Activated CD8-positive, alpha-beta T cell treated with anti-CD3 and anti-CD28 coated beads, Interleukin-2, amount 10 ng/mL, durations not matched to agents 7 days and 5 days (primary cell): ENCODE results near the gene C4A. TPM values are rescaled to one million over a fixed set of nuclear protein-coding genes. Genes with fewer than 3 reads are reported as not detected.
"Not testable (repeated sequence)": the region's sequence is repeated elsewhere in the genome, so short reads cannot be mapped to it uniquely, and the experiment has no call there.

Experiments used
- ATAC-seq: fragments of 150-1000 bp; cut with Tn5 transposase; one replicate; pipeline ENCODE4 v1.10.0; 2021; ENCODE audit warnings: moderate library complexity
- CTCF ChIA-PET: fragments of 350-600 bp; sonication (Branson Sonifier 250); formaldehyde crosslinking; loops from one replicate; lab custom pipeline; 2021; ENCODE audit warnings: antibody characterized with exemption; lab: Charles Lee
- POLR2A ChIA-PET: fragments of 350-600 bp; sonication (Branson Sonifier 250); formaldehyde crosslinking; loops from one replicate; lab custom pipeline; 2021; ENCODE audit warnings: antibody characterized with exemption; lab: Charles Lee
- DNase-seq: peaks from one replicate; pipeline ENCODE4 v3.0.0-alpha.2; 2020
- H3K27ac Mint-ChIP-seq: one replicate; pipeline ENCODE4 v1.8.0; 2021; ENCODE audit warnings: mild to moderate bottlenecking, mixed read lengths
- H3K27me3 Mint-ChIP-seq: one replicate; pipeline ENCODE4 v1.8.0; 2021; ENCODE audit warnings: low read depth, mixed read lengths
- H3K36me3 Mint-ChIP-seq: one replicate; pipeline ENCODE4 v1.8.0; 2021; ENCODE audit warnings: low read depth, mixed read lengths
- H3K4me1 Mint-ChIP-seq: one replicate; pipeline ENCODE4 v1.8.0; 2021; ENCODE audit warnings: low read depth, mixed read lengths
- H3K4me3 Mint-ChIP-seq: one replicate; pipeline ENCODE4 v1.8.0; 2021; ENCODE audit warnings: mild to moderate bottlenecking, mixed read lengths
- H3K9me3 Mint-ChIP-seq: one replicate; pipeline ENCODE4 v1.8.0; 2022; ENCODE audit warnings: mixed read lengths; ENCODE audit not compliant: insufficient read depth
- total RNA-seq, 2 experiments: library from RNA; stranded (reverse); gene quantifications; one replicate each; pipeline ENCODE4 v1.2.3, GENCODE V29; 2021

C4A gene
- total RNA-seq, 2 experiments from 2014 or later: 3.6 to 5.1 TPM

- Mint-ChIP-seq H3K9me3 (no peaks in the 10 kb centered on the region), H3K4me1 (peaks cover 37% of the 10 kb centered on the region), H3K27ac (peak overlapping the region; percentile 100), H3K4me3 (peak overlapping the region; percentile 95), H3K27me3 (no peaks in the 10 kb centered on the region), H3K36me3 (peaks cover 36% of the 10 kb centered on the region)
- CTCF ChIA-PET: interaction anchor here (1.0 to 2.6 kb wide), 5 partner anchors 13 to 224 kb away, joined by 3 to 15 read pairs (median 4); partner anchors contain the start of genes NELFE, NEU1 and SKIC2
- no peak for DNase-seq
- ATAC-seq: no peak
- POLR2A ChIA-PET: interaction anchor here (0.8 to 6.0 kb wide), 16 partner anchors 8 to 1001 kb away, joined by 3 to 68 read pairs (median 4); partner anchors contain the start of genes BAG6, EHMT2, NELFE and PBX2
Observed at GRCh38 chr6:31971279-31971992, 10.4 kb upstream of the C4A start.

DNA sequence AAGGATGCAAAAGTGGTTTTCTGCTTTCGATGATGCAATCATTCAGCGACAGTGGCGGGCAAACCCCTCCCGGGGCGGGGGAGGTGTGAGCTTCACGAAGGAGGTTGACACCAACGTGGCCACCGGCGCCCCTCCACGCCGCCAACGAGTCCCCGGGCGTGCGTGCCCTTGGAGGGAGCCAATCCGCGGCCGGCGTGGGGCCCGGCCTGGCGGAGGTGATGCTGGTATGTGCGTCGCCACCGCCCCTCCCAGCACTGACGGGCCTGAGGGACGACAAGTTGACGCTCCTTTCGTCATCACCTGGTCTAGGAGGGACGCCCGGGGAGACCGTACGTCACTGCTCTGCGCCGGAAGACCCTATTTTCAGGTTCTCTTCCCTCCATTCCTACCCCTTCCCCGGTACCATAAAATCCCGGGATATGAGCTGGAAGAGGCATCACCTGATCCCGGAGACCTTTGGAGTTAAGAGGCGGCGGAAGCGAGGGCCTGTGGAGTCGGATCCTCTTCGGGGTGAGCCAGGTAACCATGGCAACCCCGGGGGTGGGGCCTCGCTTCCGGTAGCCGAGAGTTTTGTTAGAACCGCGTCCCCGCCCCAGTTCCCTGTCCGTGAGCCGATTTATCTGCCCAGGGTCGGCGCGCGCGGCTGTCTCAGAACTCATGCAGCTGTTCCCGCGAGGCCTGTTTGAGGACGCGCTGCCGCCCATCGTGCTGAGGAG, 9.7 kb upstream of the C4A start, which contains the start of gene DXO:
Gene DXO (minus strand): TSS at position 146 of the 716 bp plus-strand sequence. CDS start 463 bp downstream, outside the sequence.
- Mint-ChIP-seq H3K27ac (peak within 1 kb of the TSS; percentile 100), H3K9me3 (no peaks in the 10 kb centered on the region), H3K4me3 (peak within 1 kb of the TSS; percentile 95), H3K4me1 (peaks cover 37% of the 10 kb centered on the region), H3K27me3 (no peaks in the 10 kb centered on the region), H3K36me3 (peaks cover 32% of the 10 kb centered on the region)
- CTCF ChIA-PET: interaction anchor here (1.0 to 2.7 kb wide), 6 partner anchors 13 to 223 kb away, joined by 3 to 15 read pairs (median 9); partner anchors contain the start of genes NELFE, NEU1 and SKIC2
- POLR2A ChIA-PET: interaction anchor here (0.8 to 6.0 kb wide), 13 partner anchors 9 to 1000 kb away, joined by 3 to 68 read pairs (median 4); partner anchors contain the start of genes BAG6, EHMT2, NELFE and PBX2
- peak; percentile 92 for ATAC-seq
- peak; percentile 97 for DNase-seq

DNA sequence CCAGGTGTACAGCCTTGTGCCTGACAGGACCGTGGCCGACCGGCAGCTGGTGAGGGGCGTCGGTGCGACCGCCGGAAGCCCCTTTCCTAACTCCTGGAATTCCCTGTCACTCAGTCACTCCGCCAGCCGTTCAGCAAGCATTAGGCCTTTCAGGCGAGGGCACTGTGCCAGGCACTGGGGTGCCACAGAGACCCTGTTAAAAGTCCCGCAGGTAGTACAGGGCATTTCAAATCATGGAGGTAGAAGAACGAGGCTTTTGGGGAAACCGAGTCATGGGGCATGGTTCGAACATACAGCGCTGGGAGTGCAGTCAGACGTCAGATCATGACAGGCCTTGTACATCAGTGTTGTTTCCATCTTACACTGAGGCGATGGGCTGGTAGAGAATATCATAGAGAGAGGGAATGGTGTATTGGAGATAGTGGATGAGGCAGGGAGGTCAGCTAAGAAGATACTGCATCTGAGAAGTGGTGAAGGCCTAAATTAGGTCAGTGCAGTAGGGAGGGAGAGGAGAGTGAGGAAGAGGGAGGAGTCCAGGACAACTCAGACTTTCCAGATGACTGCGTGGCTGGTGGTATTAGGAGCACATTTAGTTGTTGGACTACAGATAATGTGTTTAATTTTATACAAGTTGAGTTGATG, 9.0 kb upstream of the C4A start:
- H3K9me3 Mint-ChIP-seq: no peaks in the 10 kb centered on the region
- H3K4me1 Mint-ChIP-seq: peaks cover 37% of the 10 kb centered on the region
- H3K4me3 Mint-ChIP-seq: peak overlapping the region; percentile 95
- H3K27me3 Mint-ChIP-seq: no peaks in the 10 kb centered on the region
- peaks cover 25% of the 10 kb centered on the region for H3K36me3 Mint-ChIP-seq
- DNase-seq (no peak), ATAC-seq (no peak)
- ChIA-PET POLR2A (interaction anchor here (1.5 to 6.0 kb wide), 4 partner anchors 11 to 320 kb away, joined by 4 to 68 read pairs (median 8); partner anchors contain the start of genes BAG6, NELFE and SKIC2), CTCF (interaction anchor here (2.6 to 2.7 kb wide), 2 partner anchors 14 to 21 kb away, joined by 14 read pairs; partner anchors contain the start of genes NELFE and SKIC2)
- H3K27ac Mint-ChIP-seq: peak overlapping the region; percentile 100

- H3K27me3 Mint-ChIP-seq, H3K27ac Mint-ChIP-seq, H3K9me3 Mint-ChIP-seq, ATAC-seq, CTCF ChIA-PET, DNase-seq, H3K4me3 Mint-ChIP-seq, POLR2A ChIA-PET: not testable (repeated sequence)
- Mint-ChIP-seq H3K4me1 (peaks cover 39% of the 10 kb centered on the region), H3K36me3 (peaks cover 11% of the 10 kb centered on the region)
Observed at GRCh38 chr6:31976065-31976464, 5.8 kb upstream of the C4A start.

DNA sequence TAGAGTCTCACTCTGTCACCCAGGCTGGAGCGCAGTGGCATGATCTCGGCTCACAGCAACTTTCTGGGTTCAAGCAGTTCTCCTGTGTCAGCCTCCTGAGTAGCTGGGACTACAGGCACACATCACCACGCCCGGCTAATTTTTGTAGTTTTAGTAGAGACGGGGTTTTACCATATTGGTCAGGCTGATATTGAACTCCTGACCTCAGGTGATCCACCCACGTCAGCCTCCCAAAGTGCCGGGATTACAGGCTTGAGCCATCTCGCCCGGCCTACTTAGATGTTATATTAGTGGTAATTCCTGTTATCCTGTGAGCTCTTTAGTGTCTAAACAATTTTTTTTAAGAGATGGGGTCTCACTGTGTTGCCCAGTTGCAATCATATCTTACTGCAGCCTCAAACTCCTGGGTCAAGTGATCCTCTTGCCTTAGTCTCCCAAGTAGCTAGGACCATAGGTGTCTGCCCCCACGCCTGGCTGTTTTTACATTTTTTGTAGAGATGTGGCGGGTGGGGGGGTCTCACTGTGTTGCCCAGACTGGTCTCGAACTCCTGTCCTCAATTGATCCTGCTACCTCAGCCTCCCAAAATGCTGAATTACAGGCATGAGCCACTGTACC, 3.9 kb upstream of the C4A start:
- no peak overlapping the region for H3K4me3 Mint-ChIP-seq
- H3K4me1 Mint-ChIP-seq: peaks cover 28% of the 10 kb centered on the region
- POLR2A ChIA-PET: no interaction called here
- no peak overlapping the region for H3K27ac Mint-ChIP-seq
- CTCF ChIA-PET: no interaction called here
- H3K9me3 Mint-ChIP-seq: no peaks in the 10 kb centered on the region
- H3K36me3 Mint-ChIP-seq: peaks cover 8% of the 10 kb centered on the region
- H3K27me3 Mint-ChIP-seq: no peaks in the 10 kb centered on the region
- DNase-seq (no peak), ATAC-seq (no peak)

DNA sequence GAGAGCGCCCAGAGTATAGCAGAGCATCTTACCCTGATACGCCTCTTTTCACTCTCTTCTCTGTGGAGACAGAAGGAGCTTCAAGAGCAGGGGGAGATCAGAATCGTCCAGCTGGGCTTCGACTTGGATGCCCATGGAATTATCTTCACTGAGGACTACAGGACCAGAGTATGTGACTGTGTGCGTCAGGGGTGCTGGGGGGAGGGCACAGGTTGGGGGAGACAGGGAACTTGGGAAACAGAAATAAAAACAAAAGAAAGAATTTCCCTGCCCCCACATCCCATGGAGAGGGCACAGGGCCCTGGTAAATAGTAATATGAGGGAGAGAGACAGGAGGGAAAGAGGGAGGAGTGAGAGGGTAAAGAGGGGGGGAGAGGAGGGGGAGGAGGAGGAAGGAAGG, 3.0 kb upstream of the C4A start:
- Mint-ChIP-seq H3K36me3 (peaks cover 6% of the 10 kb centered on the region), H3K4me1 (peaks cover 20% of the 10 kb centered on the region), H3K9me3 (no peaks in the 10 kb centered on the region), H3K27me3 (no peaks in the 10 kb centered on the region), H3K4me3 (no peak overlapping the region), H3K27ac (peak overlapping the region; percentile 87)
- ATAC-seq (no peak), DNase-seq (no peak)
- ChIA-PET CTCF (no interaction called here), POLR2A (no interaction called here)

DNA sequence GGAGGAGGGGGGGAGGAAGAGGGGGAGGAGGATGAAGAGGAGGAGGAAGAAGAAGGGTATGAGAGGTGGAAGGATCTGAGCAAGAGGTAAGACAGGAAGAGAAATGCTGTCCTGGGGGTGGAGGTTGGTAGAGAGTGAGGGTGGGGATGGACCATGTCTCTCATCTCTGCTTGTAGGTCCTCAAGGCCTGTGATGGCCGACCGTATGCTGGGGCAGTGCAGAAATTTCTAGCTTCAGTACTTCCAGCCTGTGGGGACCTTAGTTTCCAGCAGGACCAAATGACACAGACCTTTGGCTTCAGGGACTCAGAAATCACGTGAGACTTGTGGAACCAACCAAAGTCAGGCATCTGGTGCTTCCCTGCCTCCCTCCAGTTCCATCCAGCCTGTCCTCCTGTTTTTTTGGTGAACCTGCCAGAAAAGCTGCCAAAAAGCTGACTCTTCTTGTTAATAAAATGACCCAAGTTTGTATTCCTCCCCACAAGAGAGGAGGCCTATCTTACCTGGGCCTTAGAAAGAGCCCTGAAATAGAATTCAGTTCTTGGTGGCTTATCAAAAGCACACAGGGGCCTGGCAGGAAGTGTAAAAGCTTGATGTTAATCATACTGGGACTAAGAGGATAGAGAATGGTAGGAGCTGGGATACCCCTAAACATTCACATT, 2.5 kb upstream of the C4A start:
- Mint-ChIP-seq H3K27me3 (no peaks in the 10 kb centered on the region), H3K36me3 (peaks cover 6% of the 10 kb centered on the region), H3K4me3 (no peak overlapping the region), H3K9me3 (no peaks in the 10 kb centered on the region), H3K27ac (peak overlapping the region; percentile 87), H3K4me1 (peaks cover 16% of the 10 kb centered on the region)
- ATAC-seq (no peak), DNase-seq (no peak)
- ChIA-PET CTCF (no interaction called here), POLR2A (interaction anchor here (0.9 kb wide), 1 partner anchor 9 kb away, joined by 4 read pairs; no protein-coding TSS in a partner anchor)

DNA sequence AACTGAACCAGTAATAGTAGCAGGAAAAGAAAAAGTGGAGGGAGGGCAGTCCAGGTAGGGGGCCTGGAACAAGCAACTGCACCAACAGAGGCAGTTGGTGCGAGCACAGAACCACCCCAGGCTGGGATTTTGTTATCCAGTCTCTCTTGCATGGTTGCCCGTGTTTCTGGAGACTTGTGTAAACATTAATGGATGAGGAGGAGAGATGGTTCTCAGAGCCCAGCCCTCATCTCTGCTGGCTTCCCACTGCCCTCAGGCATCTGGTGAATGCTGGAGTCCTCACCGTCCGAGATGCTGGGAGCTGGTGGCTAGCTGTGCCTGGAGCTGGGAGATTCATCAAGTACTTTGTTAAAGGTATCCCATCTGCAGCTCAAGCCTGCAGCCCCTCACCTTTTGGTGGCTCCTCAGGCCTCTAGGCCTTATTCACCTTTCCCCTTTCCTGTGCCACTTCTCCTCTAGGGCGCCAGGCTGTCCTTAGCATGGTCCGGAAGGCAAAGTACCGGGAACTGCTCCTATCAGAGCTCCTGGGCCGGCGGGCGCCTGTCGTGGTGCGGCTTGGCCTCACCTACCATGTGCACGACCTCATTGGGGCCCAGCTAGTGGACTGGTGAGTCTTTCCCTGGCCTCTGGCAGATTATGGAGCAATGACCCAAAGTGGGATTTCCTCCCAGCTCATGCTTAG, 1.5 kb upstream of the C4A start:
- H3K27me3 Mint-ChIP-seq, H3K27ac Mint-ChIP-seq, DNase-seq, H3K9me3 Mint-ChIP-seq, H3K4me3 Mint-ChIP-seq, ATAC-seq, H3K36me3 Mint-ChIP-seq: not testable (repeated sequence)
- CTCF ChIA-PET: interaction anchor here (0.8 kb wide), 1 partner anchor 28 kb away, joined by 3 read pairs; no protein-coding TSS in a partner anchor
- peaks cover 16% of the 10 kb centered on the region for H3K4me1 Mint-ChIP-seq
- POLR2A ChIA-PET: interaction anchor here (0.9 kb wide), 1 partner anchor 10 kb away, joined by 4 read pairs; no protein-coding TSS in a partner anchor

DNA sequence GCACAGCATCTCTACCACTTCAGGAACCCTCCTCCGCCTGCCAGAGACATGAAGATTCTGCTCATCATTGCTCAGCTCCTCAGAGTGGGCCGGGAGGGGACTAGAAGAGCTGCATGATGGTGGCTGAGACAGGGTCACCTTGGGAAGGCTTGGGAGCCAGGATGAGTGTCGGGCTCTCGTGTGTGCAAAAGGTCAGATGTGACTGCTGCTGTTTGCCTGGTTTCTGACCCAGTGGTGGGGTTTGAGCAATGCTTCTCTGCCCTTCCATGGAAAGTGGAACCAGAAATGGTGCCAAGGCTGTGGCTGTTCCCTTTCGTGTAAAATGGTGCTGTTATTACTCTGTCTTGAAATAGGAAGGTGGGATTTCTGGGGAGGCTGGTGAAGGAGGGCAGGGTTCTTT, 859 bp upstream of the C4A start:
- H3K27ac Mint-ChIP-seq, H3K4me3 Mint-ChIP-seq, DNase-seq, H3K9me3 Mint-ChIP-seq, H3K27me3 Mint-ChIP-seq, POLR2A ChIA-PET, H3K36me3 Mint-ChIP-seq, ATAC-seq: not testable (repeated sequence)
- peaks cover 16% of the 10 kb centered on the region for H3K4me1 Mint-ChIP-seq
- CTCF ChIA-PET: interaction anchor here (0.8 kb wide), 1 partner anchor 29 kb away, joined by 3 read pairs; no protein-coding TSS in a partner anchor

- DNase-seq, H3K27me3 Mint-ChIP-seq, ATAC-seq, CTCF ChIA-PET, H3K27ac Mint-ChIP-seq, H3K4me3 Mint-ChIP-seq, H3K4me1 Mint-ChIP-seq, POLR2A ChIA-PET, H3K9me3 Mint-ChIP-seq, H3K36me3 Mint-ChIP-seq: not testable (repeated sequence)
Observed at GRCh38 chr6:31989363-31989762, 7.5 kb downstream of the C4A start.
